GM12878 (cell line): ENCODE data around the gene TMC8. TPM values are rescaled to one million over a fixed set of nuclear protein-coding genes. Genes with fewer than 3 reads are reported as not detected.

Experiments used
- ATF3 ChIP-seq: IDR thresholded peaks from 2 replicates; pipeline ENCODE4 v1.6.1; 2011; ENCODE audit warnings: low read depth, mild to moderate bottlenecking, low read length, moderate library complexity, borderline replicate concordance; ENCODE audit errors: extremely low read depth
- CREM ChIP-seq: IDR thresholded peaks from 2 replicates; pipeline ENCODE4 v1.6.1; 2014; ENCODE audit warnings: antibody characterized with exemption, low read depth
- E4F1 ChIP-seq: fragments of 450-650 bp; IDR thresholded peaks from 2 replicates; pipeline ENCODE4 v1.6.1; 2018; ENCODE audit warnings: borderline replicate concordance, mild to moderate bottlenecking; ENCODE audit not compliant: partially characterized antibody
- ELK1 ChIP-seq: IDR thresholded peaks from 2 replicates; pipeline ENCODE4 v1.6.1; 2012; ENCODE audit warnings: low read depth, low read length, improper control_type of control experiment
- FOXK2 ChIP-seq: fragments of 450-650 bp; IDR thresholded peaks from 2 replicates; pipeline ENCODE4 v1.6.1; 2017; ENCODE audit warnings: mild to moderate bottlenecking, moderate library complexity
- GABPA ChIP-seq: IDR thresholded peaks from 2 replicates; pipeline ENCODE4 v1.6.1; 2014; ENCODE audit warnings: antibody characterized with exemption, low read depth, mild to moderate bottlenecking, inconsistent platforms
- GATAD2B ChIP-seq: fragments of 450-650 bp; conservative IDR thresholded peaks from 2 replicates; pipeline ENCODE4 v1.6.1; 2017; ENCODE audit warnings: low read depth, mild to moderate bottlenecking, moderate library complexity
- HDGF ChIP-seq: fragments of 450-650 bp; IDR thresholded peaks from 2 replicates; pipeline ENCODE4 v1.6.1; 2016; ENCODE audit warnings: antibody characterized with exemption
- IKZF1 ChIP-seq: fragments of 450-650 bp; conservative IDR thresholded peaks from 2 replicates; pipeline ENCODE4 v1.6.1; 2017; ENCODE audit warnings: antibody characterized with exemption, mild to moderate bottlenecking
- JUNB ChIP-seq: IDR thresholded peaks from 2 replicates; pipeline ENCODE4 v1.6.1; 2016; ENCODE audit warnings: antibody characterized with exemption, mild to moderate bottlenecking
- KDM1A ChIP-seq: fragments of 200-600 bp; sonication (generic); IDR thresholded peaks from 2 replicates; pipeline ENCODE4 v1.6.1; 2016; ENCODE audit warnings: borderline replicate concordance
- MAX ChIP-seq: IDR thresholded peaks from 2 replicates; pipeline ENCODE4 v1.6.1; 2012; ENCODE audit warnings: low read depth, low read length, improper control_type of control experiment
- MXI1 ChIP-seq: fragments of 150-350 bp; IDR thresholded peaks from 2 replicates; pipeline ENCODE4 v1.6.1; 2011; ENCODE audit warnings: low read depth, mild to moderate bottlenecking, inconsistent platforms, low read length, improper control_type of control experiment
- NBN ChIP-seq: fragments of 450-650 bp; IDR thresholded peaks from 2 replicates; pipeline ENCODE4 v1.6.1; 2016
- NFIC ChIP-seq: IDR thresholded peaks from 2 replicates; pipeline ENCODE4 v1.6.1; 2012; ENCODE audit warnings: low read depth, mild to moderate bottlenecking, inconsistent platforms, low read length, moderate library complexity
- NR2F1 ChIP-seq: fragments of 450-650 bp; conservative IDR thresholded peaks from 2 replicates; pipeline ENCODE4 v1.6.1; 2017; ENCODE audit warnings: mild to moderate bottlenecking
- NRF1 ChIP-seq: conservative IDR thresholded peaks from 2 replicates; pipeline ENCODE4 v1.6.1; 2011; ENCODE audit warnings: mild to moderate bottlenecking, low read depth, low read length, improper control_type of control experiment
- PML ChIP-seq: IDR thresholded peaks from 2 replicates; pipeline ENCODE4 v1.6.1; 2012; ENCODE audit warnings: low read length, inconsistent platforms
- RAD51 ChIP-seq: fragments of 450-650 bp; IDR thresholded peaks from 2 replicates; pipeline ENCODE4 v1.6.1; 2016; ENCODE audit warnings: moderate library complexity, mild to moderate bottlenecking, inconsistent platforms
- RCOR1 ChIP-seq: conservative IDR thresholded peaks from 2 replicates; pipeline ENCODE4 v1.6.1; 2012; ENCODE audit warnings: low read depth, low read length, improper control_type of control experiment
- RFX5 ChIP-seq: IDR thresholded peaks from 2 replicates; pipeline ENCODE4 v1.6.1; 2011; ENCODE audit warnings: low read depth, low read length, improper control_type of control experiment
- RUNX3 ChIP-seq: IDR thresholded peaks from 2 replicates; pipeline ENCODE4 v1.6.1; 2012; ENCODE audit warnings: low read length, inconsistent platforms
- SIN3A ChIP-seq: IDR thresholded peaks from 2 replicates; pipeline ENCODE4 v1.6.1; 2012; ENCODE audit warnings: low read depth, low read length, improper control_type of control experiment
- SIX5 ChIP-seq: IDR thresholded peaks from 2 replicates; pipeline ENCODE4 v1.6.1; 2011; ENCODE audit warnings: mild to moderate bottlenecking, low read depth, low read length, moderate library complexity; ENCODE audit not compliant: severe bottlenecking
- STAT3 ChIP-seq: IDR thresholded peaks from 2 replicates; pipeline ENCODE4 v1.6.1; 2011; ENCODE audit warnings: low read depth, low read length, improper control_type of control experiment
- TAF1 ChIP-seq: IDR thresholded peaks from 2 replicates; pipeline ENCODE4 v1.6.1; 2011; ENCODE audit warnings: mild to moderate bottlenecking, low read depth, low read length, borderline replicate concordance
- TARDBP ChIP-seq: IDR thresholded peaks from 2 replicates; pipeline ENCODE4 v1.6.1; 2016; ENCODE audit warnings: borderline replicate concordance
- YY1 ChIP-seq: IDR thresholded peaks from 2 replicates; pipeline ENCODE4 v1.6.1; 2011; ENCODE audit warnings: low read depth, mild to moderate bottlenecking, low read length
- ZBED1 ChIP-seq: IDR thresholded peaks from 2 replicates; pipeline ENCODE4 v1.6.1; 2016; ENCODE audit warnings: borderline replicate concordance
- ZNF24 ChIP-seq: fragments of 450-650 bp; IDR thresholded peaks from 2 replicates; pipeline ENCODE4 v1.6.1; 2017; ENCODE audit warnings: antibody characterized with exemption, mild to moderate bottlenecking
- ZNF274 ChIP-seq: IDR thresholded peaks from one replicate; pipeline ENCODE4 v1.8.0; 2011; ENCODE audit not compliant: insufficient read length, insufficient read depth
- ZSCAN29 ChIP-seq: fragments of 450-650 bp; IDR thresholded peaks from 2 replicates; pipeline ENCODE4 v1.6.1; 2017; ENCODE audit warnings: mild to moderate bottlenecking, moderate library complexity
- ZZZ3 ChIP-seq: IDR thresholded peaks from 2 replicates; pipeline ENCODE4 v1.6.1; 2011; ENCODE audit warnings: low read depth; ENCODE audit not compliant: control insufficient read depth, insufficient read length
- polyA plus RNA-seq, 11 experiments: library from polyadenylated mRNA; depleted of rRNA in 4 of 11; unstranded in 6 of 11; stranded (reverse) in 5 of 11; fragments of >200 nt; fragmentation: Nextera tagmentation in 4 of 11; fragmentation: Illumina TruSeq in 1 of 11; extraction: Ambion mirVana in 4 of 11; extraction: Trizol in 1 of 11; gene quantifications; 1 replicate in 1 of 11; 2 replicates in 10 of 11; pipeline versions ENCODE4 v1.2.1 to v1.2.3, GENCODE V29; 2011 to 2016; ENCODE audit warnings: inconsistent platforms in 2 of 11, missing spikeins in 2 of 11, low read depth in 1 of 11
- total RNA-seq, 4 experiments: library from RNA; depleted of rRNA in 3 of 4; stranded (reverse); fragments of >200 nt in 3 of 4; fragmentation: Illumina TruSeq in 1 of 4; extraction: Trizol in 1 of 4; gene quantifications; 2 replicates each; pipeline versions ENCODE4 v1.2.1 to v1.2.3, GENCODE V29; 2013 to 2021

TMC8 gene
- total and polyA plus RNA-seq, 10 of the 15 experiments (the other 5 are each of a cell fraction or from before 2014, with no cell fraction given), result 2.7 to 128 (median 40.0) TPM

GRCh38 chr17:78132084-78132676 is 1.6 kb downstream of the TMC8 start (continued):
- no peak for TF ChIP-seq RFX5
- no peak for TF ChIP-seq ZNF274
- TF ChIP-seq RUNX3, result no peak
- peak; percentile 88; the same call in 1 of the 2 replicates for TF ChIP-seq HDGF
- no peak for TF ChIP-seq YY1
- TF ChIP-seq TARDBP, result no peak
- TF ChIP-seq ZSCAN29, result no peak
- TF ChIP-seq ZNF24, result no peak
- no peak for TF ChIP-seq E4F1
- peak; percentile 67; the same call in 1 of the 2 replicates for TF ChIP-seq NR2F1
- peak; percentile 72 for TF ChIP-seq NBN
- TF ChIP-seq ZZZ3, result no peak
- TF ChIP-seq NRF1, result no peak
- TF ChIP-seq CREM, result peak; percentile 1; the same call in 1 of the 2 replicates
- TF ChIP-seq KDM1A, result no peak
- no peak for TF ChIP-seq TAF1
- TF ChIP-seq RAD51, result no peak
- no peak for TF ChIP-seq ZBED1
- TF ChIP-seq GABPA, result no peak
- TF ChIP-seq MXI1, result no peak
- no peak for TF ChIP-seq JUNB
- TF ChIP-seq ATF3, result no peak
- no peak; the same call in 1 of the 2 replicates for TF ChIP-seq MAX
- TF ChIP-seq STAT3, result no peak
- TF ChIP-seq RCOR1, result no peak
- TF ChIP-seq ELK1, result no peak
- TF ChIP-seq GATAD2B, result no peak; the same call in 1 of the 2 replicates
- TF ChIP-seq FOXK2, result no peak
- peak; percentile 69; the same call in 1 of the 2 replicates for TF ChIP-seq SIN3A
- no peak for TF ChIP-seq NFIC
- TF ChIP-seq SIX5, result no peak
- no peak for TF ChIP-seq PML
- peak; percentile 67 for TF ChIP-seq IKZF1
